Activated naive CD4-positive, alpha-beta T cell treated with anti-CD3 and anti-CD28 coated beads, Interleukin-2, amount 50 U/mL, for 16 hours (primary cell): ENCODE data around the gene STOM.

Source experiments
- DNase-seq: peaks from one replicate; pipeline ENCODE4 v3.0.0-alpha.2; 2020

The STOM gene

GRCh38 chr9:121344184-121344583 lies 25.9 kb downstream of the STOM start:
- DNase-seq, result no peak

- DNase-seq, result no peak
Observed at GRCh38 chr9:121340676-121341392, 29.2 kb downstream of the STOM start.

DNA sequence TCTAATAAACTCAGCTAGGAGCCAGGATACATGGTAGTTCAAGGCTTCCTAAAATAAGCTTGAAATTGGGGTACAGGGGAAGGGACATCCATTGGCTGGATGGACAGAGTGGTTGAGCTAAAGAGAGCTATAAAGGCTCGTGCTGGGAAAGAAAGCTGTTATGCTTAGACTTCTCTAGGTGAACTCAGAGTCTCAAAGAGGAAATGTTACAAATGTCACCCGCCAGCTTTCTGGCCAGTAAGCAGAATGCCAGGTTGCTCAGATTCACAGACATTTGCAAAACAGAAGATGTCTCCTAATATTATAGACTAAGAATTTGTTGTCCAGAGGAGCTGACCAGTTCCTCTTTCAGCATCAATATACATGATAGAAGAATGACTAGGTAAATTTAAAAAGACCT lies 30.6 kb downstream of the STOM start:
- no peak for DNase-seq

DNA sequence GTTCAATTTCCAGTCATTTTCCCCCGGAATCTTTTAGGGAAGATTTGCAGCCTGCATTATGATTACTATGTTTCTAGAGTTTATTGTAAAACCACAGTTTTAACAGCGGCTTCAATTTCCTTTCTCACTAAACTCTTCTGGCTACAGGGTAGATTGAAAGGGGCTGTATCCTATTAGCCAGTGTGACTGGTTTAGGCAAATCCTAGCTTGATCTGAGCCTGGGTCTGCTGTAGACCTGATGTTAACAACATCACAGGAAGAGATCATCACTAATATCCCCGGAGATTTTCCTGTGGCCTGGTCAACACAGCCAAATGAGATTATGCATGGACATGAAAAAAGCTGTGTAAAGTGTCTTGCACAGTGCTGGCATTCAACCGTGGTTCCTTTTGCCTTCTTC lies 33.4 kb downstream of the STOM start:
- no peak for DNase-seq

DNA sequence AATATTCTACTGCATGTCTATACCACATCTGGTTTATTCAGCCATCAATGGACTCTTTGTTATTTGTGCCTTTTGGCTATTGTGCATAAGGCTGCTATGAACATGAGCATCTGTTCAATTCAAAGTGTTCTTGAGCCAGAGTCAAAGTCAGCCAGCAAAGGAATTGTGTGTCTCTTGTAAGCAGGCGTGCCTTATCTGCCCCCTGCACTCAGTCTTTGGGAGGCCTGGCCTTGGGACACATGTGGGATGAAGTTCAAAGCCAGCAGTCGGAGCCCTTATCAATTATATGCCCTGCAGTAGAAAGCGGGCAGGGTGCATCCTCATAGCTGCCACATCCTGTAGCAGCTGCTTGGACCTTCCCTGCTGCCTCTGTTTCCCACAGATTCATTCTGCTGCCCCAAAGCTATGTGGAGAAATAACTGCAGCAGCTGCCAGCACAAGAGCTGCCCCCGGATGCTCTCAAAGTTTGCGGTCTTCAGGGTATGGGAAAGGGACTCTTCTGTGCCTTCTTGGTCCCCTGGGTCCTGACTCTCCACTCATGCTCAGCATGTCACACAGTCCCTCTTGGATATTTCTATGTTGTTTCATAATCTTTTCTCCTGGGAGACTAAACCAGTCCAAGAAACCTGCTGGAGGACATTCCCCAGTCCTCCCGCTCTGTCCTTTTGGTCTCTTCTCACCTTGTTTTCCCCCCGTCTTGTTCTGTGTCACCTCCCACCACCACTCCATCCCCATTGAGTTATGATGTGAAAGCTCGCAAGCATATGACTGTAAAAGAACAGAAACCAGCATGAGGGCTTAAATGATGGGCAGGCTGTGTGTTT lies 35.9 kb downstream of the STOM start:
- DNase-seq, result no peak

DNA sequence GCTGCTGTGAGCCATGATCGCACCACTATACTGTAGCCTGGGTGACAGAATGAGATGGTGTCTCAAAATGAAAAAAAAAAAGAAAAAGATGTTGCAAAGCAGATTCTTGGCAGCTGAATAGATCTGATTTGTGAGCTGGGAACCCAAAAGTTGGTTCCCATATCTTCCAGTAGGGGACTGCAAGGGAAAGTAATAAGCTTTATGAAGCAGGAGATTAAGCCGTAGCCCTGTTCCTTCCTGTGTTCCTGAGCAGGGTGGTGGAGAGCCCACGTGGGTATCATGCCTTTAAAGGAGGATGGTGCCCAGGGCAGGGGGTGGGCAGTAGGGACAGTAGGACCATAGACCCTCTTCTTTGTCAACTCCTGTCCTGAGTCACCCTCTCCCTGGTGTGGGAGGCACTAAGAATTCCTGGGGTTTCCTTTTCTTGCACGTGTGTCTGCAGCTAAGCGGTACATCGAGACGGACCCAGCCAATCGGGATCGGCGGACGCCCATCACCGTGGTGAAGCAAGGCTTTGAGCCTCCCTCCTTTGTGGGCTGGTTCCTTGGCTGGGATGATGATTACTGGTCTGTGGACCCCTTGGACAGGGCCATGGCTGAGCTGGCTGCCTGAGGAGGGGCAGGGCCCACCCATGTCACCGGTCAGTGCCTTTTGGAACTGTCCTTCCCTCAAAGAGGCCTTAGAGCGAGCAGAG lies 37.9 kb downstream of the STOM start:
- no peak for DNase-seq

GRCh38 chr9:121331549-121331948 lies 38.5 kb downstream of the STOM start:
- no peak for DNase-seq

GRCh38 chr9:121328876-121329681 lies 41.0 kb downstream of the STOM start:
- DNase-seq, result no peak

DNA sequence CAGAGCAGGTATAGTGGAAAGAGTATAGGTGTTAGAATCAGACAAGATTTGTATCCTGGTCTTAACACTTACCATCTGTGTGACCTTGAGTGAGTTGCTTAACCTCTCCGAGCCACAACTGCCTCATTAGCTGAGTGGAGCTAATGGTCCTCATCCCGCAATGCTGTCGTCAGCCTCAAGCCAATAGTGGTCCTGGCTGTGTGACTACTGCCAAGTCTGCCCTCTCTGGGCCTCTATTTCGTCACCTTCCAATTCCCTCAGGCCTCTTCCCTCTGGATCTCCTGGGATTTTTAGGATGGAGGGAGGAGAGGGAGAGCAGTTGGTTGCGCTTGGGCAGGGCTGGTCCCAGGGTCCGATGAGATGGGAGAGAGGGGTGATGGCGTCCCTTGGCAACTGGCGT lies 41.6 kb downstream of the STOM start:
- DNase-seq, result no peak

GRCh38 chr9:121326901-121327613 lies 43.0 kb downstream of the STOM start:
- DNase-seq, result no peak

DNA sequence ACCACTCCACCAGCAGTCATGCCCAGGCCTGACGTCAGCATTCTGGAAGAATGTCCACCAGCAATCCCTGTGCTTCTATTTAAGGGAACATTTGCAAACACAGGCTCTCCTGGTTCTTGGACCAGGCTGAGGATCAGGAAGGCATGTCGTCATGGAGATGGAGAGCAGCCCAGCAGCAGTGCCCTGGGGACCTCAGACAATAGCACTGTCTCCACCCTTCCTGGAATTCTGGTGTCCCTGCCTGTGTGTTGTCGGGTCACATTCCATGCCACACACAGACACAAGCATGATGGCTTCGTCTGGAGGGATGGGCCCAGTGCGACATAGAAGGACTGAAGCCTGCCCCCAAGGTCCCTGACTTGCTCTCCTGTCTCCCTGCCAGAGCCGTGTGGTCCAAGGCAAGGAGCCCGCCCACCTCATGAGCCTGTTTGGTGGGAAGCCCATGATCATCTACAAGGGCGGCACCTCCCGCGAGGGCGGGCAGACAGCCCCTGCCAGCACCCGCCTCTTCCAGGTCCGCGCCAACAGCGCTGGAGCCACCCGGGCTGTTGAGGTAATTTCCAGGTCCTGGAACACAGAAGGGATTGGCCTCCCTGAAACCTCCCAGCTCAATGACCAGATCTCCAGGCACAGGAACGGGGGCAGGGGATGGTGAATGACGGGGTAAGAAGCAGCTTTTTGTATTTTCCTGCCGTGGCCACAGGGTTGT lies 43.8 kb downstream of the STOM start:
- DNase-seq, result no peak

DNA sequence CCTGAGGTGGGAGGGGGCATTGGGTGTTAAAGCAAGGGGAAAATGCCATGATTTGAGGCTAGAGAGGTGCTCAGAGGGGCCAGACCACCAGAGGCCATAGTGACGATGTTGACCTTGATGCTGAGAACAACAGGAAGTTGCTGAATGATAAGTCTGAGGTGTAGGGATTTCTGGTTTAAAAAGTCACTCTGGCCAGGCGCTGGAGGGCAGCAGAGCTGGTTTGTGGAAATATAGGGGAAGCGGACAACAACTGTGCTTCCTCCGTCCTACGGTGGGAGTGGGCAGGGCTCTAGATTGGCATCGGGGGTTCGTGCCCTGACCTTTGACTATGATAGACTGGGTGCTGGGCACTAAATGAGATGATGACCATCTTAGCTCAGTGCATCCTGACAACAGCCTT lies 44.7 kb downstream of the STOM start:
- DNase-seq, result no peak

GRCh38 chr9:121324755-121325154 lies 45.3 kb downstream of the STOM start:
- no peak for DNase-seq

- no peak for DNase-seq
Observed at GRCh38 chr9:121324316-121324715, 45.7 kb downstream of the STOM start.

DNA sequence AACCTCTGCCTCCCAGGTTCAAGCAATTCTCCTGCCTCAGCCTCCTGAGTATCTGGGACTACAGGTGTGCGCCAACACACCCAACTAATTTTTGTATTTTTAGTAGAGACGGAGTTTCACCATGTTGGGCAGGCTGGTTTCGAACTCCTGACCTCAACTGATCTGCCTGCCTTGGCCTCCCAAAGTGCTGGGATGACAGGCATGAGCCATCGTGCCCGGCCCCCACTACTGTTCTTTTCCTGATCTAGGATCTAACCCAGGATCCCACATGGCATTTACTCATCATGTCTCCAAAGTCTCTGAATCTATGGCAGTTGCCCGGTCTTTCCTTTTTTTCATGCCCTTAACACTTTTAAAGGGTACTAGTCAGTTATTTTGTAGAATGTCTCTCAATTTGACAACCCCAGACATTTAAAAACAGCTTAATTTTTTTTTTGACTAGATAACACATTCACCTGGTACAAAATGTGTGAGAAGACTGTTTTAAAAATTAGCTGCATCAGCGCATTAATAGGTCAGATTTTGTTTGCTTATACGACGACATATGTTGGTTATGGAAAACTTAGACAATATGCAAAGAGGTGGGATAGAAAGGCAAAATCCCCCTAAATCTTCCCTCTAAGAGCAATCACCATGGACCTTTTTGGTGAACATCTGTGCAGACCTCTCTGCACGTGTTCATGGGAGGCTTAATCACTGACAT lies 46.5 kb downstream of the STOM start:
- no peak for DNase-seq

DNA sequence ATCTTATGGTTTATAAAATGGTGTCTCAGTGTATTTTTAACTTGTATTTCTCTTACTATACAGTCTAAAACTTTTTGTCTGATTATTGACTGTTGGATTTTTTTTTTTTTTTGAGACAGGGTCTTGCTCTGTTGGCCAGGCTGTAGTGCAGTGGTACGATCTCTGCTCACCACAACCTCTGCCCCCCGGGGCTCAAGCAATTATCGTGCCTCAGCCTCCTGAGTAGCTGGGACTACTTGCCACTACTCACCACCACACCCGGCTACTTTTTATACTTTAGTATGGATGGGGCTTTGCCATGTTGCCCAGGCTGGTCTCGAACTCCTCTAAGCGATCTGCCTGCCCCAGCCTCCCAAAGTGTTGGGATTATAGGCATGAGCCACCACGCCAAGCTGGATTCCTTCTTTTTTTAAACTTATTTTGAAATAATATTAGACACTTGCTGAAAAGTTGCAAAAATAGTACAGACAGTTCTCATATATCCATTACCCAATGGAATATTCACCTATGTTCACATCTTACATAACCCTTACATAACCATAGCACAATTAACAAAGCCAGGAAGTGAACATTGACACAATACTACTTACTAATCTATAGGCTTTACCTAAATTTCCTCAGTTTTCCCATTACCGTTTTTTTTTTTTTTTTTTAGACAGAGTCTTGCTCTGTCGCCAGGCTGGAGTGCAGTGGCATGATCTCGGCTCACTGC lies 47.2 kb downstream of the STOM start:
- DNase-seq, result no peak

DNA sequence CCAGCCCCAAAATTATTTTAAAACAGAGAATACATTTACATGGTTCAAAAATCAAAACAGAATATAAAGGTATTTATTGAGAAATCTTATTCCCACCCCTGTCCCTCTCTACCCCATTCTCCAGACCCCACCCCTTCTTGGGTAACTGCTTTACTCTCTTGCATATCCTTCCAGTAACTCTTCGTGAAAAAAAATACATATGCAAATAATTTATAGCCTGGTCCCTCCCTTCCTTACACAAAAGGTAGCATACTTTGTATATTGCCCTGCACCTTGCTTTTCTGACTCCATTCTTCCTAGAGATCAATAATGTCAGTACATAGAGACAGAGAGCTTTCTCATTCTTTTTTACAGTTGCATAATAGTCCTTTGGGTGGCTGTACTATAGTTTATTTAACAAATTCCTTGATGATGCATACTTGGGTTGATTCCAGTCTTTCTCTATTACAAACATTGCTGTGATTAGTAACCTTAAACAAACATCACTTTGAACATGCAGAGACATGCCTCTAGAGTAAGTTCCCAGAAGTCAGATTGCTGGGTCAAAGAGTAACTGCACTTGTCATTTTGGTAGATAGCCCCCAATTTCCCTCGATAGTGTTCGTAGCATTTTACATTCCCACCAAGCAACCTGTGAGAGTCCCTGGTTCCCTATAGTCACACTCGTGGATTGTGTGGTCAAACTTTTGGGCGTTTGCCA lies 47.9 kb downstream of the STOM start:
- no peak for DNase-seq

DNA sequence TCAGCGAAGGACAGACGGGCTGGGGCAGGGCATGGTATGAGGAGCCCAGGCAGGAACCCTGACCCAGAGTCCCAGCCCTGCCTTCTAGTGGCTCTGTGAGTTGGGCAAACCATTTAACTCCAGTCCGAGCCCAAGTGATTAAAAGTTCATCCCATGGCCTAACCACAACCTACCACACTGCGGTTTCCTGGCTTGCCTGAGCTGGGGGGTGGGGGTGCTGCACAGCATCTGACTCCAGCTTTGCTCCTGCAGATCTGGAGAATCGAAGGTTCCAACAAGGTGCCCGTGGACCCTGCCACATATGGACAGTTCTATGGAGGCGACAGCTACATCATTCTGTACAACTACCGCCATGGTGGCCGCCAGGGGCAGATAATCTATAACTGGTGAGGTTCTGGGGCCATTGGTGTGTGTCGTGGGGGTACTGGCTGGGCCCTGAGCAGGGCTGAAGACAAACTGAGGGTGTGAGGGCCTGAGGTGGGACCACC lies 49.0 kb downstream of the STOM start:
- DNase-seq, result no peak

- no peak for DNase-seq
Observed at GRCh38 chr9:121319383-121319780, 50.7 kb downstream of the STOM start.
